Measurements from ENCODE around the gene ASPRV1.

The ASPRV1 gene

DNA sequence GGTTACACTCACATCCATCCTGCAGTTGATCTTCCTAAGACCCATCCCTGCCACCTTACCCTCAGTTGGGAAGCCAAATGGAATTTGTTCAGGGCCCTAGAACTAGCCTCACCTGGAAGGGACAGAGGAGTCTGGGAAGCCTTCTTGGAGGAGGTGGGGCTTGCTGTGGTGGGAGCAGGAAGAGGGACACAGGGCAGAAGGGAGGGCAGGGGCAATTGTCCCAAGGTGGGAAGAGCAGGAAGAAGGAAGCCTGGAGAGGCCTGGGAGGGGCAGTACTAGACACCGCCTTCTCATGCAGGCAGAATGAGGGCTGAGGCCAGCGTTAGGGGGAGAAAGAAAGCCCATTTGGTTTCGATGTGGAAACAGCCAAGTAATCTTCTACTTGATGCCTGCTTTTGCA lies 34.1 kb upstream of the ASPRV1 start:
- no peak for ATAC-seq (replicated peaks)
- H3K4me1 Mint-ChIP-seq: peaks cover 0 to 8% of the 10 kb centered on the region in 2 donors
- no peak for DNase-seq
- H3K4me3 Mint-ChIP-seq: no peak overlapping the region
- H3K9me3 Mint-ChIP-seq: peaks cover 0 to 6% of the 10 kb centered on the region in 2 donors
- H3K36me3 Mint-ChIP-seq: peaks cover 33 to 47% of the 10 kb centered on the region in 2 donors
- no peaks in the 10 kb centered on the region for H3K27me3 Mint-ChIP-seq
- no peak overlapping the region for H3K27ac Mint-ChIP-seq

DNA sequence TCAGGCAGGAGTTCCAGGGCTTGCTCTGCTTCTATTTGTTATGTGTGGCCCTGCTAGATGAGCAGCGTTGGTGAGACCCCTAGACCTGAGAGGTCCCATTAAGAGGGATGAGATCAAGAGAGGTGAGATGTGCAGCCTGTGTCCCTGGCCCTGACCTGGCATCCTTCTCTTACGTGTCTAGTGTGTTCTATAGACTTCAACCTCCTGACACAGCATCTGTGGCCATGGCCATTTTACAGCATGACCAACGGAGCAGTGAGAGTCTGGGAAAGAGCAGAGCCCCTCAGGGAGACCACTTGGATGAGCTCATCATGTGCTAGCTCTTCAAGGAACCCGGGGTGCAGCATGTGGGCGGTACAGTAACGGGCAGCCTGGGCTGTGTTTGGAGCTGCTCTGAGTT lies 32.7 kb upstream of the ASPRV1 start:
- Mint-ChIP-seq H3K36me3 (peaks cover 33 to 47% of the 10 kb centered on the region in 2 donors), H3K4me1 (peaks cover 0 to 8% of the 10 kb centered on the region in 2 donors), H3K9me3 (peaks cover 0 to 6% of the 10 kb centered on the region in 2 donors), H3K4me3 (no peak overlapping the region), H3K27ac (no peak overlapping the region), H3K27me3 (no peaks in the 10 kb centered on the region)
- no peak for DNase-seq
- no peak for ATAC-seq (replicated peaks)

DNA sequence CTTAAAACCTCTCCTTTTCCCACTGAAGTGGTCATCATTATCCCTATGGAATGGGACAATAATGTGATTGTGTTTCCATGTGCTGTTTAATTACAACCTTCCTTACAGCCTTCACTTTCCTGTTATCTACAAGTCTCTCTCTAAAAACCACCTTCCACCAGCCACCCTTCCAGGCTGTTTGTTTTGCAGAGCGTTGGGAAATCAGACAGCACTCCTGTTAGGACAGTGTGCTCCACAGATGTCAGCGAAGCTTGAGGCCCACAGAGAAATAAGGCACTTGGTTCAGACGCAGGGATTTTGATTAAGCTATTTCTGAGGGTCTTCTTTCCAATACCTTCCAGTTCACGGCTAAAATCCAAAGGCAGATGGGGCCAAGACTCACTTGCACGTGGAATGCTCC lies 32.3 kb upstream of the ASPRV1 start:
- Mint-ChIP-seq H3K27ac (no peak overlapping the region), H3K9me3 (peaks cover 0 to 6% of the 10 kb centered on the region in 2 donors), H3K36me3 (peaks cover 33 to 47% of the 10 kb centered on the region in 2 donors), H3K4me3 (no peak overlapping the region), H3K27me3 (no peaks in the 10 kb centered on the region), H3K4me1 (peaks cover 0 to 8% of the 10 kb centered on the region in 2 donors)
- ATAC-seq (replicated peaks): no peak
- DNase-seq: no peak

DNA sequence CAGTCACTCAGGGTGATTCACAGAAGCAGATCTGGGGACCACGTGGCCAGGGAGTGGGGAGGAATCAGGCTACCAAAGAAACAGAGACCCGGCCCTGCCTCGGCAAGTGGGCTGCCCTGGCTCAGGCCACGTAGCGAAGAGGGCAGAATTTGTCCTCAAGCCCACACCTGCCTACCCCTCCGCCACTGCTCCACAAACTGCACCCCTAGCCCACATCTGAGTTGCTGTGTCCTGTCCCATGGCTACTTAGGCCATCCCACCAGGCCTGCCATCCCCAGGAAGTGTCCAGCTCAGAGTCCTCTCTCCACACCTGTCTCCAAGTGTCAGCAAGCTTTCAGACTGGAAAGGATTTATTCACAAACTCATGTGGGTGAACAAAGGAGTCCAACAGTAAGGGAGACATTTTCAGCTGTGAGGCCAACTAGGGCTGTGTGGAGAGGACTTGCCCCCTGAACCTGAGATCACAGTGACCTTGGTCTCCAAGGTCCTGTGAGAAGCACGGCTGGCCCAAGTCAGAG lies 31.7 kb upstream of the ASPRV1 start:
- ATAC-seq (replicated peaks) (no peak), DNase-seq (no peak)
- Mint-ChIP-seq H3K27me3 (no peaks in the 10 kb centered on the region), H3K4me3 (no peak overlapping the region), H3K36me3 (peaks cover 33 to 51% of the 10 kb centered on the region in 2 donors), H3K4me1 (peaks cover 5 to 10% of the 10 kb centered on the region in 2 donors), H3K9me3 (peaks cover 2 to 6% of the 10 kb centered on the region in 2 donors), H3K27ac (no peak overlapping the region)

DNA sequence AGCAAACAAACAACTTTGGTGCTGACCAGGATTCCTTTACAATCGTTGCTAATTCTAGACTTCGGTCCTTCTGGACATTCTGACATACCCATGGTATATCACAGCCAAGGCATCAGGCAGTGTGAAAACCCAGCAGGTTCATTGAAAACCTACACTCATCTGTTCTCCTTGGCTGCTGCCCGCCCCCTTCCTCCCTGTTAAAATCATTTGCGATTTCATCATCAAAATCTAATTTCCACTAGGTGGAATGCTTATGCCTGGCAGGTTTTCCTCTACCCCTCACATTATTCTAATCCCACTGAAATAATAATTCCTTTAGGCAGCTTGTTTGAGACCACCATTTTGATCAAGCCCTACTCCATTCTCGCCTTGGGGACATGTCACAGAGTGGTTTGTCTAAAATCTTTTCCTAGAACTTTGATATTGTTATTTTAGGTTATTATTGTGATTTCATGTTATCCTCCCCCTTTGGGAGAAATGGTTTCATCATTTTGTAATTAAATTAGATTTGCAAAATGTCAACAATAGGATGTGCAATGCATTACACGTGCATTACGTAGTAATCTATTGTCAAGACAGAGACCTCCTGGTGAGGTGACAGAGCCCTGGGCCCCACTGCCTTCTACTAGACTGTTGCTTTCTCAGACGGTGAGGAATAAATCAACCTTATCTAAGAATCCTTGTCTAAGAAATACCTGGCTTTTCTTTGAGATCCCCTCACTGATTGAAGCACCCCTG lies 31.0 kb upstream of the ASPRV1 start:
- H3K4me3 Mint-ChIP-seq: no peak overlapping the region
- H3K4me1 Mint-ChIP-seq: peaks cover 6 to 11% of the 10 kb centered on the region in 2 donors
- peaks cover 2 to 6% of the 10 kb centered on the region in 2 donors for H3K9me3 Mint-ChIP-seq
- ATAC-seq (replicated peaks) (no peak), DNase-seq (no peak)
- no peak overlapping the region for H3K27ac Mint-ChIP-seq
- peaks cover 31 to 47% of the 10 kb centered on the region in 2 donors for H3K36me3 Mint-ChIP-seq
- H3K27me3 Mint-ChIP-seq: no peaks in the 10 kb centered on the region

DNA sequence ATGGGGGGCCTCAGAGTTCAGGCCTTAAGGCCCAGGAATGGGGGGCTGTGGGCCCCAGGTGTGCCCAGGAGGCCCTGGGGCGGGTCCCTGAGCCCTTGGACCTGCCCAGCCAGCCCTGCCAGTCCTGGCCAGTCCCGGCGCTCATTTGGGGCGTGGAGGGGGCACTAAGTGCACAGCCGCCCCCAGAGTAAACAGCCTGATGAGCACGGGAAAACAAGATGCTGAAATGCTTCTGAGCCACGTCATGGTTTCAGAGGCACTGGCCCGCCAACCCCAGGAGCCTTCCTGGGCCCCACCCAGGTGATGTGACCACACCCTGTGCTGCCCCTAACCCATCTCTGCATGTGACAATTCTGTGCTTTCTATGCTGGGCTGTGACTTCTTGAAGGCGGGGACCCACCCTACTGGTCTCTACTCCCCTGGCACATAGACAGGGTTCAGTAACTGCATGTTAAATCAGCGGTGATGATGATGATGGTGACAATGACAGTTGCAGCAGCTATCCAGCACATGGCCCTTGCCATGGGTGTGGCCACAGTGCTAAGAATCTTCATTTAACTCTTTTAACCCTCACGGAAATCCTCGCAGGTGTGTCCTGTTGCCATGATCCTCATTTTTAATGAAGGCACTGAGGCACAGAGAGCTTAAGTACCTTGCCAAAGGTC lies 28.1 kb upstream of the ASPRV1 start:
- Mint-ChIP-seq H3K4me3 (no peak overlapping the region), H3K27me3 (no peaks in the 10 kb centered on the region), H3K27ac (no peak overlapping the region), H3K36me3 (peaks cover 21 to 34% of the 10 kb centered on the region in 2 donors), H3K4me1 (peaks cover 8 to 11% of the 10 kb centered on the region in 2 donors), H3K9me3 (peaks cover 4 to 6% of the 10 kb centered on the region in 2 donors)
- no peak for DNase-seq
- no peak for ATAC-seq (replicated peaks)

DNA sequence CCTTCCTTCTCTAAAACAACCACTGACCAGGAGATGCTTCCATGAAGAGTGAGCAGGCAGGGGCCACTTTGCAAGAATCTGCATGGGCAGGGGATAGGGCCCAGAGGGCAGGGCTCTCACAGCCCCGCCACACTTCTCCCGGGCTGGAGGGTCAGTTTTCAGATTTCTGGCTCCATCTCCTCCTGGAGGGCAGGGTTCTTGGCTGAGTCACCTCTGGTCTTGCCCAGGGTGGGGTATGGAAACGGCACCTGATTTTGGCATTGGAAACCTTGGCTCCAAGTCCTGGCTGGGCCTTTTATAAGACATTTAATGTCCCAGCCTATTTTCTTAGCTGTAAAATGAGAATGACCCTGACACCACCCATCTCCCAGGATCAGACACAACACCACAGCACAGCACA lies 27.6 kb upstream of the ASPRV1 start:
- ATAC-seq (replicated peaks) (no peak), DNase-seq (no peak)
- H3K27me3 Mint-ChIP-seq: no peaks in the 10 kb centered on the region
- no peak overlapping the region for H3K27ac Mint-ChIP-seq
- peaks cover 8 to 11% of the 10 kb centered on the region in 2 donors for H3K4me1 Mint-ChIP-seq
- H3K36me3 Mint-ChIP-seq: peaks cover 16 to 29% of the 10 kb centered on the region in 2 donors
- no peak overlapping the region for H3K4me3 Mint-ChIP-seq
- H3K9me3 Mint-ChIP-seq: peaks cover 4 to 6% of the 10 kb centered on the region in 2 donors

GRCh38 chr2:69988086-69988635 lies 26.7 kb upstream of the ASPRV1 start:
- DNase-seq (no peak), ATAC-seq (replicated peaks) (peak in 1 of 2 donors; percentile 4)
- no peaks in the 10 kb centered on the region for H3K27me3 Mint-ChIP-seq
- peaks cover 8 to 11% of the 10 kb centered on the region in 2 donors for H3K4me1 Mint-ChIP-seq
- H3K27ac Mint-ChIP-seq: no peak overlapping the region
- no peak overlapping the region for H3K4me3 Mint-ChIP-seq
- peaks cover 4 to 6% of the 10 kb centered on the region in 2 donors for H3K9me3 Mint-ChIP-seq
- peaks cover 14 to 25% of the 10 kb centered on the region in 2 donors for H3K36me3 Mint-ChIP-seq

DNA sequence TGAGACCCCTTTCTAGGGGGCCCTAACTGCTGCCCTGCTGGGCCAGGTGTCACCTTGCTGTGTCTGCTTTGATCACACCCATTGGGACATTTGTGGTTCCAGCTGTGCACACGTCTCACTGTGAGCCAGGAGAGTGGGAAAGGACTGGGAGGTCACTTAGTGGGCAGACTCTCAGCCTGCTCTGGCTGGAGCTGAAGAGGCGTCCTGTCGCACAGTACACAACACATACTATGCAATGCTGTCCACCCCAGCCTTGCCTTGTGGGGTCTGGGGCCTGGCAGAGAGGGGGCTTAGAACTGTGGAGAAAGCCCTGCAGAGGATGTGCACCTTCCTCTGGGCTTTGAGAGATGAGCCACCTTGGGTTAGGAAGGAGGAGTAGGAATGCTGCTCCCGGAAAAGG lies 25.3 kb upstream of the ASPRV1 start:
- Mint-ChIP-seq H3K36me3 (peaks cover 12 to 18% of the 10 kb centered on the region in 2 donors), H3K4me1 (peaks cover 8 to 11% of the 10 kb centered on the region in 2 donors), H3K9me3 (peaks cover 4 to 6% of the 10 kb centered on the region in 2 donors), H3K27ac (no peak overlapping the region), H3K4me3 (no peak overlapping the region), H3K27me3 (no peaks in the 10 kb centered on the region)
- ATAC-seq (replicated peaks) (no peak), DNase-seq (no peak)

- H3K4me3 Mint-ChIP-seq: no peak overlapping the region
- no peak for ATAC-seq (replicated peaks)
- peaks cover 1 to 4% of the 10 kb centered on the region in 2 donors for H3K9me3 Mint-ChIP-seq
Measured at GRCh38 chr2:69985688-69986087, 24.3 kb upstream of the ASPRV1 start.

GRCh38 chr2:69985216-69985615 lies 23.8 kb upstream of the ASPRV1 start:
- peaks cover 6 to 9% of the 10 kb centered on the region in 2 donors for H3K36me3 Mint-ChIP-seq
- H3K4me3 Mint-ChIP-seq: no peak overlapping the region
- DNase-seq (no peak), ATAC-seq (replicated peaks) (no peak)
- H3K27ac Mint-ChIP-seq: no peak overlapping the region
- peaks cover 3 to 11% of the 10 kb centered on the region in 2 donors for H3K4me1 Mint-ChIP-seq
- peaks cover 0 to 4% of the 10 kb centered on the region in 2 donors for H3K9me3 Mint-ChIP-seq
- no peaks in the 10 kb centered on the region for H3K27me3 Mint-ChIP-seq

More at GRCh38 chr2:69985688-69986087, 24.3 kb upstream of the ASPRV1 start:
- no peak overlapping the region for H3K27ac Mint-ChIP-seq
- H3K27me3 Mint-ChIP-seq: no peaks in the 10 kb centered on the region
- H3K36me3 Mint-ChIP-seq: peaks cover 8 to 11% of the 10 kb centered on the region in 2 donors
- no peak for DNase-seq
- peaks cover 3 to 11% of the 10 kb centered on the region in 2 donors for H3K4me1 Mint-ChIP-seq

- no peaks in the 10 kb centered on the region for H3K27me3 Mint-ChIP-seq
- ATAC-seq (replicated peaks) (no peak), DNase-seq (no peak)
- H3K9me3 Mint-ChIP-seq: peaks cover 0 to 4% of the 10 kb centered on the region in 2 donors
- peaks cover 6 to 9% of the 10 kb centered on the region in 2 donors for H3K36me3 Mint-ChIP-seq
- peaks cover 3 to 10% of the 10 kb centered on the region in 2 donors for H3K4me1 Mint-ChIP-seq
- H3K27ac Mint-ChIP-seq: no peak overlapping the region
- H3K4me3 Mint-ChIP-seq: no peak overlapping the region
Measured at GRCh38 chr2:69983392-69983966, 22.0 kb upstream of the ASPRV1 start.

- Mint-ChIP-seq H3K4me1 (peaks cover 0 to 3% of the 10 kb centered on the region in 2 donors), H3K27me3 (no peaks in the 10 kb centered on the region), H3K36me3 (peaks cover 5% of the 10 kb centered on the region in 2 donors), H3K9me3 (peaks cover 0 to 1% of the 10 kb centered on the region in 2 donors), H3K27ac (no peak overlapping the region), H3K4me3 (no peak overlapping the region)
- ATAC-seq (replicated peaks) (no peak), DNase-seq (no peak)
Measured at GRCh38 chr2:69979902-69980807, 18.7 kb upstream of the ASPRV1 start.

All from stimulated activated naive B cell treated with anti-CD40 and anti-IgM and Interleukin-4, amounts not matched to agents 10 μg/mL and 1 μg/mL and 100 μg/mL, for 72 hours (primary cell).